NCI-H226 (cell line): ENCODE results near the gene LPAR1.
A peak's percentile ranks its signal among the peaks of the same experiment; 100 is the strongest.

ENCODE experiments used
- DNase-seq: peaks from one replicate; pipeline ENCODE4 v3.0.0-alpha.2; 2015

LPAR1 gene

DNA sequence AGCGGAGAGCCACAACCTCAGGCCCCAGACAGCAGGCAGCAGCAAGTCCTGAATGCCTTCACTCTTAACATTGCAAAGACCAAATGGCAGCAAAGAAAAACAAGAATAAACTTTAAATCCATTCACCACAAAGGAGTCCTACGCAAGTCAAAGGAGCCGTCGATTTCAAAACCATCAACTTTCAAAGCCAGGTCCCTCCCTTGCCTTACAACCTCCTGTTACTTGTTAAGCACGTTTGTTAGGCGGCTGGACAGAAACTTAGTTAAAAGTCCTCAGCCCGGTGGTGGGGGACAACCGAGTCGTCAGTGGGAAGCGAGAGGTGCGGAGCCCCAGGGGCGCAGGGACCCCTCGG lies 938 bp downstream of the LPAR1 start:
- no peak for DNase-seq

DNA sequence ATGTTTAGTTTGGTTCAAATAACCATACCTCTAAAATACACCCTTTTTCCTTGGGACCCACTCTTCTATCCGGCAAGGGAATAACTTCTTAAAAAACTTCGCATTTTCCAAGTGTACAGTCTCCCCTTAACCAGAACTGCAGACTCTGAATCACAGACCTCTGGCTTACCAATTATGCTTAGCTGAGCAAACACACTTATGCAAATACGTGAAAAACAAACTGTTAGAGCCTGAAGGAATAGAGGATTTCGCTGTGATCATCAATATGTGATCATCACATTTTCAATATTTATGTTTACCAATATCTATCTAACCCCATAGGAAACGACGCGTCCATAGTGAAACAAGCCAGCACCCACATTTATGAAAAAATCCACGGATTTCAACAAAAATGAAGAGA lies 1.3 kb downstream of the LPAR1 start:
- DNase-seq = no peak

DNA sequence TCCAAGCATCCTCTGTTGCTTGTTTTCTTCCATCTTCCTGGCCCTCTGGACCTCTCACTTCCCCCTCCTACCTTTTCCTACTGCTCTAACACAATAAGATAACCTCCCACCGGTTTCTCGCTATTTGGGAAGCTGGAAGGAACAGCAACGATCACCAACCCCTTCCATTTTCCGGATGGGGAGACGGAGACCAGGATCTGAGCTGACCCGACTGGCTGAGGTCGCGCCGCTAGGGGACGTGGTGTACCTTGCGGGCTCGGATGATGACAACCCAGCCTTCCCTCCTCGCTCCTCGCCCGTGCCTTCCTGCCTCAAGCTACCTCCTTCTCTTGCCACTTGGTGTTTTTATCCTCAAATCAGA lies 1.9 kb downstream of the LPAR1 start:
- DNase-seq = no peak

GRCh38 chr9:111035543-111036428 lies 2.5 kb downstream of the LPAR1 start:
- no peak for DNase-seq

GRCh38 chr9:111034898-111035539 lies 3.3 kb downstream of the LPAR1 start:
- no peak for DNase-seq

DNA sequence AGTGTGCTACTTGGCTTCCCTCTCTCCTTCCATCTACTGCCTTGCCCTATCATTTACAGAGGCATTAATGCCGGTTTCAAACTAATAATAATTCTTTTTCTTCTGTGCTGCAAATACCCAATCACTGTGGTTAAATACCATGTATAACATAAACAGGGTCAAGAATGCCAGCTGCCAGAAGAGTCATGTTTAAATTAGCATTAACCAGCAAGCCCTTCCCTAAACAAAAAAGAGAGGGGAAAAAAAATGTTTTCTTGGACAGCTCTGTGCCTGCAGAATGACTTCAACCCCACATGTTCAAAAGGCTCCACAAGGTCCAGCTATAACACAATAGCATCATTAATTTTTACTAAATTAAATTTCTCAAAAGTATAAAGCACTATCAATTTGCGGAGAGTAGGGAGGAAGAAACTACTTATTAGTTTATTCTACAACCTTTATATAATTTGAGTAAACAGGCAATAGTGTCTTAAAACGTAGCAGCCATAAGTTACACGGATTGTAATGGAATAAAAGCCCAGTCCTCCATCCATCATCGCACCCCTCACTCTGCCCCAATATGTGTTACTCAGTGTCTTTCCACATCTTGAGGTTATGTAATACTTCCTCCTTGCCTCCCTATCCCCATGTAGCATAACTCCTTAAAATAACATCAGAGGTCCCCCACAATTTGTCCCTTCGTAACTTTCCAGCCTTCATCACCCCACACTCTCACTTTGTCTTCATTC lies 3.9 kb downstream of the LPAR1 start:
- DNase-seq = no peak

GRCh38 chr9:111030492-111030891 lies 7.8 kb downstream of the LPAR1 start:
- DNase-seq = no peak

DNA sequence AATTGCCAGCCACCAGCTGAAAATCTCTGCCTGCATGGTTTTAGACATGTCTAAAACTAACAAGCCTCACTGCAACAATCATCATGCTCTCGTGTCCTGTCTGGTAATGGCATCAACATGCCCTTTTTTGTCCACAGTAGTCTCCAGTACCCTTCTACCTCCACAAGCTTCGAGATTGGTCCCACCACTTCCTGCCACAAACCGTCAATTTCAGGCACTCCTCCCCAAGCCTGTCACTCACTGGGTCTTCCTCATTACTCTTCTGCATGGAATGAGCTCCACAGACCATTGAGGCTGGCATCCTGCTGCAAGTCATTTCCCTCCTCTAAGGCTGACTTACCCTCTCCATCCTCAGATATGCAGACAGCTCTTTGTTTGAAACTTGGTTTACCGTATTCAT lies 9.0 kb downstream of the LPAR1 start:
- DNase-seq = no peak

DNA sequence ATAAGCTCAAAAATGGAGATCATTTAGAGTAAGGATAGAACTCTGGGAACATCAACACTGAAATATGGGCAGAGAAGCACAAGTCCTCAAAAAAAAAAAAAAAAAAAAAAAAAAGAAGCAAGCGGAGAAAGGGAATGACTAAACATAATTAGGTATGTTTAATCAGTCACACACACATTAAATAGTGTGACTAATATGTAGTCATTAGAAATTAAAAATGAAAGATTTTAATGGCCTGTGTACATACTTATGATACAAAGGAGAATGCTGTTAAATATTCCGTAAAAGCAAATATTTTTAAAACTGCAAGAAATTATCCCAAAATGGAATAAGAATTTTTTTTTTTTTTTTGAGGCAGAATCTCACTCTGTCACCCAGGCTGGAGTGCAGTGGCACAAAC lies 10.5 kb downstream of the LPAR1 start:
- DNase-seq = no peak

GRCh38 chr9:111023128-111023527 lies 15.1 kb downstream of the LPAR1 start:
- DNase-seq = no peak

DNA sequence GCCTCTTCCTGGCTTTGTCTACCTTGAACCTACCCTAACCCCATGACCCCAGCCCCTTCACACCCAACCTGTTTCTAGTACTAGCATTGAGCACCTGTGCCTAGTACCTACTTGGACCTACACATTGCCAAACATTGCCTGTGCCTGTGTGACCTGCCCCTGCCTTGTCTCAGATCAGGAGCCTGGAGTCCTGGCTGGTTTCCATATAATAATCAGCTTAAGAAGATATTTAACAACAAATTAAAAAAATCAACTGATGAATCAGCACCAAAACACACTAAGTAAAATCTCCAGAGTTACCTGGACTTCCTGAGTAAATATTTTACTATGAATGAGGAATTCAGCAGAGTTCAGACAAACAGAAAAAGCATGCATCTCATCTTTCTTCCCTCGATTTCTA lies 17.7 kb downstream of the LPAR1 start:
- no peak for DNase-seq

DNA sequence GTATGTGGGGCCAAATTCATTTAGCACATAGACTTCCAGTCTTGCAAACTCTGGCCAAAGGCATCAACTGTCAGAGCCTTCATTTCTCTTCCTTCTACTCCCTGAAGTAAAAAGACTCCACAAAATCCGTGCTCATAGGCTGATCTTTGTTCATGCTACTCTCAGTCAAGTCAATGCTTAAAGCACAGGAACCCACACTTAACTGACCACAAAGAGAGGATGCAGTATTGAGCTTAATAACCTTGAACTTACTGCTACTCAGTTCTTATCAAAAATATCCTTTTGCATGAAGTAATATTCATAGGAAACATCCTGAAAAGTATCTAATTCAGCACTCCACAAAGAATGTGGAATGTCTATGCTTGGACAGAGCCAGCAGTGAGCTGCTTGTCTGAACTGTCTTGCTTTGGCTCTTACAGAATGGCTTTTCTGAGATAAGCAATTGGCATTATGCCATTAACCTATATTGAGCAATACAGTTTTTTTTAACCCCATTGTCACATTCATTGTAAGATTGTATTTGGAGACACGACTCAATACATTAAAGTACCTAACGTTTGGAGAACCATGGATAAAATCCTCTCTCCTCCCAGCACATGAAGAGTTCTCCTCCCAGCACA lies 21.7 kb downstream of the LPAR1 start:
- DNase-seq = peak; percentile 64

- DNase-seq = no peak
Measured at GRCh38 chr9:111016016-111016415, 22.3 kb downstream of the LPAR1 start.

- no peak for DNase-seq
Measured at GRCh38 chr9:111013707-111014106, 24.6 kb downstream of the LPAR1 start.

DNA sequence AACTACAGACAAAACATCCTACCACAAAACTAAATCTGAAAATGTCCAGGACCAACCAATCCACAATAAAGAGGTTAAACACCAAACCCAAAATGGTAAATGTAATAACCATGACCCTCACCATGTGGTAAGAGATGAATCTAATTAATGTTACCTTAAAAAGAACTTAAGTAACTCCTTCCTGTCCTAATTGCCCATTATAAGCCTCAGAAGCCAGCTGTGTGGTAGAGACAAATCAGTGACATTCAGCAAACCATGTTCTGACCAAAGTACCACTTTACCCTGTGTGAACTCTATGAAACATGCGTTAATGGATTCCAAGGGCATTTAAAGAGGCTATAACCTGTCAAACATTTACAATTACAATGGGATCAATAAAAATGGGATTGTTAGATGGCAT lies 25.0 kb downstream of the LPAR1 start:
- no peak for DNase-seq

- peak; percentile 14 for DNase-seq
Measured at GRCh38 chr9:111008158-111009075, 29.9 kb downstream of the LPAR1 start.

GRCh38 chr9:111005746-111006470 lies 32.4 kb downstream of the LPAR1 start:
- peak; percentile 62 for DNase-seq

DNA sequence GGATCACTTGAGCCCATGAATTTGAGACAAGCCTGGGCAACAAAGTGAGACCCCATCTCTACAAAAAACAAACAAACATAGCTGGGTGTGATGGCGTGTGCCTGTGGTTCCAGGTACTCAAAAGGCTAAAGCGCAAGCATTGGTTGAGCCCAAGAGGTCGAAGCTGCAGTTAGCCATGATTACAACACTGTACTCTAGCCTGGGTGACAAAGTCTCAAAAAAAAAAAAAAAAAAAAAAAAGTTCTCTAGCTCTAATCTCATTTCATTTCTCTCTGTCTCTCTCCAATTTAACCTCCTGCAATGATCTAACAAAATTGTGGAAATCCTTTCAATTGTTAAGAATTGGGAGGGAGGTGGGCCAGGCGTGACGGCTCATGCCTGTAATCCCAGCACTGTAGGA lies 33.3 kb downstream of the LPAR1 start:
- DNase-seq = no peak

GRCh38 chr9:111003182-111003581 lies 35.1 kb downstream of the LPAR1 start:
- DNase-seq = no peak

GRCh38 chr9:111001526-111001925 lies 36.7 kb downstream of the LPAR1 start:
- no peak for DNase-seq

- no peak for DNase-seq
Measured at GRCh38 chr9:111000202-111000601, 38.1 kb downstream of the LPAR1 start.

GRCh38 chr9:110999379-110999778 lies 38.9 kb downstream of the LPAR1 start:
- no peak for DNase-seq
